Measurements from ENCODE around the gene DNAH7. TPM values are rescaled to one million over a fixed set of nuclear protein-coding genes. Genes with fewer than 3 reads are reported as not detected.

Gene DNAH7
- total and polyA plus RNA-seq, 2 of the 13 experiments (the other 11 are each of a cell fraction or from before 2014, with no cell fraction given): 0.09 TPM; not detected in 1

DNA sequence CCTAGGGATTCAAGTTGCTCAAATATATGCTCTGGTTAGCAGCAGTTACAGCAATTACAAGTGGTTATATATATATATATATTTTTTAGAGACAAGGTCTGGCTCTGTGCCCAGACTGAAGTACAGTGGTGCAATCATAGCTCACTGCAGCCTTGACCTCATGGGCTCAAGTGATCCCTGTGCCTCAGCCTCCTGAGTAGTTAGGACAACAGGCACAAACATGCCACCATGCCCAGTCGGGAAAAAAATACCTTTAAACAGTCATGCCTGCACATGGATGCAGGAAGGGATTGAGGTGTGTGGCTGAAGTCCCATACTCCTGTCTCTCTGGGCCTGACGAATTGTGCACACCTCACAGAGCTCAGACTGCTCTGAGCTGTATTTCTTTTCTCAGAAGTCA lies 19.6 kb upstream of the DNAH7 start (continued):
- no peak for TF ChIP-seq U2AF1 (optimal IDR thresholded peaks at IDR 0.05; ENCODE audit: low read depth, low read length)
- TF ChIP-seq ZSCAN21 (CRISPR knock-in tag; IDR thresholded peaks at IDR 0.05; ENCODE audit: borderline replicate concordance): no peak
- peak; percentile 70; the same call in 1 of the 2 replicates for TF ChIP-seq FOXA3 (CRISPR knock-in tag; IDR thresholded peaks at IDR 0.05)
- peak; percentile 86 for TF ChIP-seq CEBPG (CRISPR knock-in tag; IDR thresholded peaks at IDR 0.05)
- TF ChIP-seq, protein P1, sequence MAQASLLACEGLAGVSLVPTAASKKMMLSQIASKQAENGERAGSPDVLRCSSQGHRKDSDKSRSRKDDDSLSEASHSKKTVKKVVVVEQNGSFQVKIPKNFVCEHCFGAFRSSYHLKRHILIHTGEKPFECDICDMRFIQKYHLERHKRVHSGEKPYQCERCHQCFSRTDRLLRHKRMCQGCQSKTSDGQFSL (CRISPR knock-in tag; IDR thresholded peaks at IDR 0.05): no peak
- no peak for TF ChIP-seq KLF6 (CRISPR knock-in tag; IDR thresholded peaks at IDR 0.05)
- no peak for TF ChIP-seq ZNF549 (CRISPR knock-in tag; IDR thresholded peaks at IDR 0.05)
- no peak for TF ChIP-seq ZFP36L2 (CRISPR knock-in tag; IDR thresholded peaks at IDR 0.05)
- TF ChIP-seq KDM4B (CRISPR knock-in tag; IDR thresholded peaks at IDR 0.05): no peak
- TF ChIP-seq, protein P2, sequence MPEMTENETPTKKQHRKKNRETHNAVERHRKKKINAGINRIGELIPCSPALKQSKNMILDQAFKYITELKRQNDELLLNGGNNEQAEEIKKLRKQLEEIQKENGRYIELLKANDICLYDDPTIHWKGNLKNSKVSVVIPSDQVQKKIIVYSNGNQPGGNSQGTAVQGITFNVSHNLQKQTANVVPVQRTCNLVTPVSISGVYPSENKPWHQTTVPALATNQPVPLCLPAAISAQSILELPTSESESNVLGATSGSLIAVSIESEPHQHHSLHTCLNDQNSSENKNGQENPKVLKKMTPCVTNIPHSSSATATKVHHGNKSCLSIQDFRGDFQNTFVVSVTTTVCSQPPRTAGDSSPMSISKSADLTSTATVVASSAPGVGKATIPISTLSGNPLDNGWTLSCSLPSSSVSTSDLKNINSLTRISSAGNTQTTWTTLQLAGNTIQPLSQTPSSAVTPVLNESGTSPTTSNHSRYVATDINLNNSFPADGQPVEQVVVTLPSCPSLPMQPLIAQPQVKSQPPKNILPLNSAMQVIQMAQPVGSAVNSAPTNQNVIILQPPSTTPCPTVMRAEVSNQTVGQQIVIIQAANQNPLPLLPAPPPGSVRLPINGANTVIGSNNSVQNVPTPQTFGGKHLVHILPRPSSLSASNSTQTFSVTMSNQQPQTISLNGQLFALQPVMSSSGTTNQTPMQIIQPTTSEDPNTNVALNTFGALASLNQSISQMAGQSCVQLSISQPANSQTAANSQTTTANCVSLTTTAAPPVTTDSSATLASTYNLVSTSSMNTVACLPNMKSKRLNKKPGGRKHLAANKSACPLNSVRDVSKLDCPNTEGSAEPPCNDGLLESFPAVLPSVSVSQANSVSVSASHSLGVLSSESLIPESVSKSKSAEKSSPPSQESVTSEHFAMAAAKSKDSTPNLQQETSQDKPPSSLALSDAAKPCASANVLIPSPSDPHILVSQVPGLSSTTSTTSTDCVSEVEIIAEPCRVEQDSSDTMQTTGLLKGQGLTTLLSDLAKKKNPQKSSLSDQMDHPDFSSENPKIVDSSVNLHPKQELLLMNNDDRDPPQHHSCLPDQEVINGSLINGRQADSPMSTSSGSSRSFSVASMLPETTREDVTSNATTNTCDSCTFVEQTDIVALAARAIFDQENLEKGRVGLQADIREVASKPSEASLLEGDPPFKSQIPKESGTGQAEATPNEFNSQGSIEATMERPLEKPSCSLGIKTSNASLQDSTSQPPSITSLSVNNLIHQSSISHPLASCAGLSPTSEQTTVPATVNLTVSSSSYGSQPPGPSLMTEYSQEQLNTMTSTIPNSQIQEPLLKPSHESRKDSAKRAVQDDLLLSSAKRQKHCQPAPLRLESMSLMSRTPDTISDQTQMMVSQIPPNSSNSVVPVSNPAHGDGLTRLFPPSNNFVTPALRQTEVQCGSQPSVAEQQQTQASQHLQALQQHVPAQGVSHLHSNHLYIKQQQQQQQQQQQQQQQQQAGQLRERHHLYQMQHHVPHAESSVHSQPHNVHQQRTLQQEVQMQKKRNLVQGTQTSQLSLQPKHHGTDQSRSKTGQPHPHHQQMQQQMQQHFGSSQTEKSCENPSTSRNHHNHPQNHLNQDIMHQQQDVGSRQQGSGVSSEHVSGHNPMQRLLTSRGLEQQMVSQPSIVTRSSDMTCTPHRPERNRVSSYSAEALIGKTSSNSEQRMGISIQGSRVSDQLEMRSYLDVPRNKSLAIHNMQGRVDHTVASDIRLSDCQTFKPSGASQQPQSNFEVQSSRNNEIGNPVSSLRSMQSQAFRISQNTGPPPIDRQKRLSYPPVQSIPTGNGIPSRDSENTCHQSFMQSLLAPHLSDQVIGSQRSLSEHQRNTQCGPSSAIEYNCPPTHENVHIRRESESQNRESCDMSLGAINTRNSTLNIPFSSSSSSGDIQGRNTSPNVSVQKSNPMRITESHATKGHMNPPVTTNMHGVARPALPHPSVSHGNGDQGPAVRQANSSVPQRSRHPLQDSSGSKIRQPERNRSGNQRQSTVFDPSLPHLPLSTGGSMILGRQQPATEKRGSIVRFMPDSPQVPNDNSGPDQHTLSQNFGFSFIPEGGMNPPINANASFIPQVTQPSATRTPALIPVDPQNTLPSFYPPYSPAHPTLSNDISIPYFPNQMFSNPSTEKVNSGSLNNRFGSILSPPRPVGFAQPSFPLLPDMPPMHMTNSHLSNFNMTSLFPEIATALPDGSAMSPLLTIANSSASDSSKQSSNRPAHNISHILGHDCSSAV (CRISPR knock-in tag; IDR thresholded peaks at IDR 0.05; ENCODE audit: borderline replicate concordance): no peak
- TF ChIP-seq ZNF790 (CRISPR knock-in tag; IDR thresholded peaks at IDR 0.05; ENCODE audit: borderline replicate concordance): no peak
- TF ChIP-seq EED (CRISPR knock-in tag; IDR thresholded peaks at IDR 0.05): no peak
- TF ChIP-seq, protein P3, sequence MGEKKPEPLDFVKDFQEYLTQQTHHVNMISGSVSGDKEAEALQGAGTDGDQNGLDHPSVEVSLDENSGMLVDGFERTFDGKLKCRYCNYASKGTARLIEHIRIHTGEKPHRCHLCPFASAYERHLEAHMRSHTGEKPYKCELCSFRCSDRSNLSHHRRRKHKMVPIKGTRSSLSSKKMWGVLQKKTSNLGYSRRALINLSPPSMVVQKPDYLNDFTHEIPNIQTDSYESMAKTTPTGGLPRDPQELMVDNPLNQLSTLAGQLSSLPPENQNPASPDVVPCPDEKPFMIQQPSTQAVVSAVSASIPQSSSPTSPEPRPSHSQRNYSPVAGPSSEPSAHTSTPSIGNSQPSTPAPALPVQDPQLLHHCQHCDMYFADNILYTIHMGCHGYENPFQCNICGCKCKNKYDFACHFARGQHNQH (CRISPR knock-in tag; IDR thresholded peaks at IDR 0.05): peak; percentile 56; the same call in 1 of the 2 replicates
- no peak for TF ChIP-seq ZNF552 (CRISPR knock-in tag; IDR thresholded peaks at IDR 0.05; ENCODE audit: borderline replicate concordance)
- TF ChIP-seq, protein P4, sequence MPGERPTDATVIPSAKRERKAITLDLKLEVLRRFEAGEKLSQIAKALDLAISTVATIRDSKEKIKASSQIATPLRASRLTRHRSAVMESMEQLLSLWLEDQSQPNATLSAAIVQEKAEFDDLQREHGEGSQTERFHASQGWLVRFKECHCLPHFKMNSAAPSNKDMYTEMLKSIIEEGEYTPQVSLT (CRISPR knock-in tag; IDR thresholded peaks at IDR 0.05; ENCODE audit: borderline replicate concordance, low read depth): no peak
- TF ChIP-seq HHEX (CRISPR knock-in tag; IDR thresholded peaks at IDR 0.05): no peak
- peak; percentile 68 for TF ChIP-seq ZNF644 (CRISPR knock-in tag; IDR thresholded peaks at IDR 0.05; ENCODE audit: low read depth)
- TF ChIP-seq ZNF781 (CRISPR knock-in tag; IDR thresholded peaks at IDR 0.05; ENCODE audit: borderline replicate concordance, not compliant biosample characterization): no peak
- peak; percentile 72 for TF ChIP-seq NFIC (IDR thresholded peaks at IDR 0.05; ENCODE audit: low read length)
- TF ChIP-seq YY1 (IDR thresholded peaks at IDR 0.05; ENCODE audit: insufficient read depth, insufficient replicate concordance, low read depth, low read length): no peak
- TF ChIP-seq SIN3A (IDR thresholded peaks at IDR 0.05; ENCODE audit: borderline replicate concordance, low read depth, low read length): no peak
- peak in 1 of 2 experiments; percentile 24; a peak in 1 of 4 replicates for TF ChIP-seq MAFK (conservative IDR thresholded peaks at IDR 0.05 in 1 of 2, IDR thresholded peaks at IDR 0.05 in 1 of 2; ENCODE audit: low read length in 2 of 2)

All from HepG2 (cell line).